ENCODE results near the gene GABRA5. TPM values are rescaled to one million over a fixed set of nuclear protein-coding genes. Genes with fewer than 3 reads are reported as not detected.

Gene GABRA5
- total RNA-seq, 2 experiments from 2014 or later: not detected

DNA sequence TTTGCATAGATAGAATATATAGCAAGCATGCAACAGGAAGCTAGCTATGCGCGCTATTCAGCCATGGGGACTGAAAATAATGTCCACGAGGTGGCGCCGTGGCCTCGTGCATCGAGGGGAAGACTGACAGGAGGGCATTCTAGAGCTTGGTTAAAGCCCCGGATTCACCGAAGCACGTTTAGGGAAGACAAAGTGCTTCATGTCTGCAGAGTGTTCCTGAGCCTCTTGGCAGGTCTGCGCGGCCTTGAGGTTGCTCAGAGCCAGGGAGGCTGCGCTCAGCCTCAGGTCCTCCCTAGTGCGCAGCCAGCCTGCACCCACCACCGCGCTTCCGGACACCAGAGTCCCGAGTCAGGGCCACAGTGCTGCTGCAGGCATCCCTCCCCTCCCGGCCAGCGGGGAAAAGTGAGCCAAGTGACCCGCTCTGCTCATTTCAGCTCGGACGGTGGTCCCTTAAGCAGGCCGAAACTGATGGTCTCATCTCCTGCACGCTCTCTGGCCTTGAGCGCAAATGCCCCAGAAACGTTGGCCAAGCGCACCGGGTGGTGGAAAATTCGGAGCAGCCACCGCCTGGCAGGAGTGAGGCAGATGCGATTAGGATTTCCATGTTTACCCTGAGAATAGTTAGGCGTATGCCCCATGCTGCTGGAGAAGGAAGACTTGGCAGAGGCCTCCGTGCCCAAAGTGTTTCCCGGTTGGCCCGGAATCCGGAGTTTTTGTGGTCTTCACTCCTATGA lies 24.8 kb downstream of the GABRA5 start:
- no peak overlapping the region for H3K4me2 ChIP-seq (ENCODE audit: low read length)
- no TSS peak for BruUV-seq (replicated peaks)
- no peak overlapping the region for H3K27ac ChIP-seq (ENCODE audit: low read depth, low read length, poor library complexity, severe bottlenecking)
- no peak overlapping the region for H2AFZ ChIP-seq (ENCODE audit: low read length)
- H3K36me3 ChIP-seq (ENCODE audit: insufficient read depth, low read length): no peaks in the 10 kb centered on the region
- H3K4me1 ChIP-seq (ENCODE audit: insufficient read depth, low read length, poor library complexity, severe bottlenecking): no peaks in the 10 kb centered on the region
- no peaks in the 10 kb centered on the region for H3K9me2 ChIP-seq (ENCODE audit: insufficient read depth, low read length)
- intact Hi-C loops (cut with micrococcal nuclease; ENCODE audit: unreplicated experiment): no loop called here
- DNase-seq (ENCODE audit: low spot score): peak; percentile 32
- H3K9me3 ChIP-seq (ENCODE audit: low read length): 0 out of 2 replicates have a peak, but pooled peaks cover 5% of the 10 kb centered on the region
- H3K79me2 ChIP-seq (ENCODE audit: insufficient read depth, low read depth, low read length): no peaks in the 10 kb centered on the region
- ChIA-PET POLR2A (no interaction called here), CTCF (ENCODE audit: unreplicated experiment) (no interaction called here)
- no peak overlapping the region for H3K4me3 ChIP-seq (ENCODE audit: low read depth, low read length, poor library complexity, severe bottlenecking)
- no peak for TF ChIP-seq EZH2phosphoT487 (IDR thresholded peaks at IDR 0.05; ENCODE audit: borderline replicate concordance, low read depth, low read length)
- TF ChIP-seq, protein P1, sequence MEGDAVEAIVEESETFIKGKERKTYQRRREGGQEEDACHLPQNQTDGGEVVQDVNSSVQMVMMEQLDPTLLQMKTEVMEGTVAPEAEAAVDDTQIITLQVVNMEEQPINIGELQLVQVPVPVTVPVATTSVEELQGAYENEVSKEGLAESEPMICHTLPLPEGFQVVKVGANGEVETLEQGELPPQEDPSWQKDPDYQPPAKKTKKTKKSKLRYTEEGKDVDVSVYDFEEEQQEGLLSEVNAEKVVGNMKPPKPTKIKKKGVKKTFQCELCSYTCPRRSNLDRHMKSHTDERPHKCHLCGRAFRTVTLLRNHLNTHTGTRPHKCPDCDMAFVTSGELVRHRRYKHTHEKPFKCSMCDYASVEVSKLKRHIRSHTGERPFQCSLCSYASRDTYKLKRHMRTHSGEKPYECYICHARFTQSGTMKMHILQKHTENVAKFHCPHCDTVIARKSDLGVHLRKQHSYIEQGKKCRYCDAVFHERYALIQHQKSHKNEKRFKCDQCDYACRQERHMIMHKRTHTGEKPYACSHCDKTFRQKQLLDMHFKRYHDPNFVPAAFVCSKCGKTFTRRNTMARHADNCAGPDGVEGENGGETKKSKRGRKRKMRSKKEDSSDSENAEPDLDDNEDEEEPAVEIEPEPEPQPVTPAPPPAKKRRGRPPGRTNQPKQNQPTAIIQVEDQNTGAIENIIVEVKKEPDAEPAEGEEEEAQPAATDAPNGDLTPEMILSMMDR (conservative IDR thresholded peaks at IDR 0.05; ENCODE audit: low read length): peak; percentile 74
- no peaks in the 10 kb centered on the region for H4K20me1 ChIP-seq (ENCODE audit: insufficient read depth, low read length)

DNA sequence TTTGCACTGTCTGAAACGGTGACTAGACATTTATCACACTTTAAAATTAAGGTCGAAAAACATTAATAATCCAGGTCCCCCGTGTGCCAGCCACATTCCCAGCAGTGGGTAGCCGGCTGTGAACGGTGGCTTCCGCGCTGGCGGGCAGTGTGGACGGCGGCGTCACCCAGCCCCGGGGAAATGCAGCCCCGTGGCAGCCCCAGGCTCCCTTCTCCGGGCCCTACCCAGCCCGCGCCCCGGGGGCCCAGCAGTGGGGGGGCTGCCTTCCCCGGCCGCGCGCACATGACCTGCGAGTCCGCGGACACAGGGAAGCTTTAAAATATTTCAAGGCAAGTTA lies 25.3 kb downstream of the GABRA5 start:
- POLR2A ChIA-PET: interaction anchor here (0.6 kb wide), 1 partner anchor 1297 kb away, joined by 3 read pairs; no protein-coding TSS in a partner anchor

More for the DNA sequence above, 25.3 kb downstream of the GABRA5 start:
- CTCF ChIA-PET (ENCODE audit: unreplicated experiment): no interaction called here
- Histone ChIP-seq H3K36me3 (ENCODE audit: insufficient read depth, low read length) (no peaks in the 10 kb centered on the region), H3K9me2 (ENCODE audit: insufficient read depth, low read length) (no peaks in the 10 kb centered on the region), H3K4me1 (ENCODE audit: insufficient read depth, low read length, poor library complexity, severe bottlenecking) (no peaks in the 10 kb centered on the region), H3K4me2 (ENCODE audit: low read length) (no peak overlapping the region), H3K79me2 (ENCODE audit: insufficient read depth, low read depth, low read length) (no peaks in the 10 kb centered on the region), H4K20me1 (ENCODE audit: insufficient read depth, low read length) (no peaks in the 10 kb centered on the region), H2AFZ (ENCODE audit: low read length) (no peak overlapping the region), H3K27ac (ENCODE audit: low read depth, low read length, poor library complexity, severe bottlenecking) (no peak overlapping the region), H3K9me3 (ENCODE audit: low read length) (0 out of 2 replicates have a peak, but pooled peaks cover 5% of the 10 kb centered on the region), H3K4me3 (ENCODE audit: low read depth, low read length, poor library complexity, severe bottlenecking) (no peak overlapping the region)
- no peak for TF ChIP-seq EZH2phosphoT487 (IDR thresholded peaks at IDR 0.05; ENCODE audit: borderline replicate concordance, low read depth, low read length)
- TF ChIP-seq, protein P1 (conservative IDR thresholded peaks at IDR 0.05; ENCODE audit: low read length): no peak
- BruUV-seq (replicated peaks): no TSS peak
- intact Hi-C loops (cut with micrococcal nuclease; ENCODE audit: unreplicated experiment): no loop called here
- no peak for DNase-seq (ENCODE audit: low spot score)

Measured in OCI-LY7 (cell line).